ENCODE data around the gene ZNF280D.

ZNF280D gene

GRCh38 chr15:56744701-56745683 lies 11.7 kb upstream of the ZNF280D start:
- DNase-seq = no peak

GRCh38 chr15:56741541-56741940 lies 8.2 kb upstream of the ZNF280D start:
- DNase-seq = no peak

- DNase-seq = peak; percentile 44
Measured at GRCh38 chr15:56739964-56740640, 6.8 kb upstream of the ZNF280D start.

GRCh38 chr15:56739474-56739873 lies 6.2 kb upstream of the ZNF280D start:
- no peak for DNase-seq

GRCh38 chr15:56737791-56738190 lies 4.5 kb upstream of the ZNF280D start:
- DNase-seq = no peak

- no peak for DNase-seq
Measured at GRCh38 chr15:56736881-56737707, 3.8 kb upstream of the ZNF280D start.

DNA sequence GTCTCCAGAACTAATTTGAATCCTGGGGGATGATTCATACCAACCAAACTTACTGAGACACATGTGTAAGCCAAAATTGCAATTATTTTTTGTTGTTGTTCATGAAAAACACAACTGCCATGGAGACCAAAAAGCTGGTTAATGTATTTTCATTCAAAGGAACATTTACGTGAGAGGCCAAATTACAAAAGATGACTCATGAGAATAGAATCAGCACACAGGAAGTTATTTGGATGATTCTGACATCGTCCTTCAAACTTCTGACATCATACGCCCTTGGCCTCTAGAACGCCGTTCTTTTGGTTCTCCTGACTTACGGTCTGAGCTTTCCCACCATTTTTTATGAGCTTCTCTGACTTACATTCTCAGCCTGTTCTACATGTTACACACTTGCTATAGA lies 3.0 kb upstream of the ZNF280D start:
- no peak for DNase-seq

DNA sequence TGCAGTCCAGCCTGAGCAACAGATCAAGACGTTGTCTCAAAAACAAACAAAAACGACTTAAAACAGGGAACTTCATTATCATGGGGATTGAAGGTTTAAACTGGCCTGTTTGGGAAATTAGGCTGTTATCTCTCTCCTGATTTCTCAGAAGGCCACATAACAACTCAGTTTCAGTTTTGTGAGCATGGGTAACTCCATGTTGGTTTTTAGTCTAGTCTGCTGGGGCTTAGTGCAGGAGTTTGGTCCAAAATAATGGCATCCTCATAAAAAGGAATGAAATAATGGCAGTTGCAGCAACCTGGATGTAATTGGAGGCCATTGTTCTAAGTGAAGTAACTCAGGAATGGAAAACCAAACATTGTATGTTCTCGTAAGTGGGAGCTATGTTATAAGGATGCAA lies 2.3 kb upstream of the ZNF280D start:
- no peak for DNase-seq

DNA sequence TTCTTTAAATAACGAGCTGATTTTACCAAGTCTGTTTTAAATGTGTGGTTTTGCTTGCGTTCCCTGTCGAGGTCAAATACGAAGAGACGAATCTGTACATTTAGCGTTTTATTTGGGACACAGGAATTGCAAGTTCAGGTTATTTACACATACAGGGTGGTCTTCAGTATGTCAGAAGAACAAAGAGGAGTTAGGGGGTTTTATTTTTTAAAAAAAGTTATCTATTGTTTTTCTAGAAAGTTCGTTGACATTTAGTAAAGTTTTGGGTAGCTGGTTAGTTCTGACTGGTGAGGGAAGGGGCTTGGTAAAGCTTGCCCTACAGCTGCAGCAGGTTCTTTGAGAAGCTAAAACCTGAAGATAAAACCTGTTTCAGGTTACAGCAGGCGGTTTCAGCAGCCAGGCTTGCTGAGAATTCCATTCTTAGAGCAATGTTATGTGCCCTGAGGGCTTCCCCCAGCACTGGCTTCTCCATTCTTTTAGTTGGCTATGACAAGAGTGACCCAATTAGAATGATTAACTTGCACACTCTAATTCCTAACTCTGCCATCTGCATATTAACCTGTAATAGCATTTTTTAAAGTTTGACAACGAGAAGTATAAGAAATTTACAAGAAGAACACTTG lies 815 bp upstream of the ZNF280D start:
- no peak for DNase-seq

GRCh38 chr15:56732886-56733135 lies 498 bp downstream of the ZNF280D start:
- DNase-seq = no peak

- peak; percentile 41 for DNase-seq
Measured at GRCh38 chr15:56732135-56732885, 999 bp downstream of the ZNF280D start.

GRCh38 chr15:56731548-56731947 lies 1.8 kb downstream of the ZNF280D start:
- no peak for DNase-seq

DNA sequence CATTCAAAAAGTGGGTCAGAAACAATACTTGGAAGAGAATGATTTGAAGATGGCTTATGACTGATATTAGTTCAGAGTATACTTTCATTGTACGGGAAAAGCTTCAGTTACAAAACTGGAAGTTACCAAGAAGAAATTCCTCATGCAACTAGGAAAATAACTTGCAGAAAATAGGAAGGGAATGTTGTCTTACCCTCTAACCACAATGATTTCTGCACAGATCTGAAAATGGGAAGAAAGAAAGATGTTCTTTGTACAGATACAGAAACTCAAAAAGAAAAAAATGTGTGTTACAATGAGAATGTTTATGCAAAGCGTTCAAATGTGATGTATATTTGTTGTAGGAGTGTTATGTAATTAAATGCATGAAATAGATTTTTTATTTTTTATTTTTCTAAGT lies 3.7 kb downstream of the ZNF280D start:
- no peak for DNase-seq

DNA sequence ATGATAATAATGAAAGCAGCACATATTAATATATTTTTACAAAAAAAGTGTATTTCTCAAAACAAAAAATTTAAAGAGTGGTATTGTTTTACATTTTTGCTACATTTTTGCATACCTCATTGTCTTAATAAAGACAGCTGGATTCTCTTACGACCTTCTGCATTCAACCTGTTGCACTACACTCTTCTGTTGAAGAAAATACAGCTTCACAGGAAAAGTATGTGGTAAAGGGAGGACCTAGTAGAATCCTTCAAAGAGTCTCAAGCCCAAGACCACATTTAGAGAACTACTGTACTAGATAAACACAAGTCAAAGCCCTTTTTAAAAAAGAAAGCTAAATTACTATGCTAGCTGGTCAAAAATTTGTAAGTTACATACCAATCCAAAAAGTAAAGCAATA lies 7.9 kb downstream of the ZNF280D start:
- DNase-seq = no peak

DNA sequence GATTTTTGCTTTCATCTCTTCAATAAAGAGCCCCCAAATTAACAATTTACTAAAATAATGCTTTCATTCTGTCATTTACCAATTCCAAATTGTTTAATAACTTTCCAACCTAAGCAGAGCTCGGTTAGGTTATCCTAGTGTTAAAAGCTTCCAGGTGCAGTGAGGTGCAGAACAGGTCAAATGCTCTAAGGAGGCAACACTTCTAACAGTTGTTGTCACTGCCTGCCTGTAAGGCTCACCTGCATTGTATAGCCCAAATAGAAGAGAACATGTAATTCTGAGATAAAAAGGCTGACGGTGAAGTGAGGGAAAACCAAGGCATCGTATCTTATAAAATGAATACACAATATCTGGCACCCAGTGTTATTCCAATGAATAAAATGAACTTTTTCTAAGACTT lies 9.1 kb downstream of the ZNF280D start:
- DNase-seq = no peak

DNA sequence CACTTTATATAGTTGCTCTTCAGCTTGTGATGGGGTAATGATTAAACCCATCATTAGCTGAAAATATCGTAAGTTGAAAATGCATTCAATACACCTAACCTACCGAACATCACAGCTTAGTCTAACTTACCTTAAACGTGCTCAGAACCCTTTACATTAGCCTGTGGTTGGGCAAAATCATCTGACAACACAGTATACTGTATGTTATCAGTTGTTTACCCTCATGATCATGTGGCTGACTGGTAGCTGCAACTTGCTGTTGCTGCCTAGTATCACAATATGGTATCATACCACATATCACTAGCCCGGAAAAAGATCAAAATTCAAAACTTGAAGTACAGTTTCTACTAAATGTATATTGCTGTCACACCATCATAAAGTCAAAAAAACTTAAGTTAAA lies 9.5 kb downstream of the ZNF280D start:
- no peak for DNase-seq

- no peak for DNase-seq
Measured at GRCh38 chr15:56719774-56720555, 13.3 kb downstream of the ZNF280D start.

- DNase-seq = no peak
Measured at GRCh38 chr15:56719021-56719612, 14.2 kb downstream of the ZNF280D start.

- no peak for DNase-seq
Measured at GRCh38 chr15:56718560-56718959, 14.7 kb downstream of the ZNF280D start.

GRCh38 chr15:56716334-56716733 lies 17.0 kb downstream of the ZNF280D start:
- no peak for DNase-seq

DNA sequence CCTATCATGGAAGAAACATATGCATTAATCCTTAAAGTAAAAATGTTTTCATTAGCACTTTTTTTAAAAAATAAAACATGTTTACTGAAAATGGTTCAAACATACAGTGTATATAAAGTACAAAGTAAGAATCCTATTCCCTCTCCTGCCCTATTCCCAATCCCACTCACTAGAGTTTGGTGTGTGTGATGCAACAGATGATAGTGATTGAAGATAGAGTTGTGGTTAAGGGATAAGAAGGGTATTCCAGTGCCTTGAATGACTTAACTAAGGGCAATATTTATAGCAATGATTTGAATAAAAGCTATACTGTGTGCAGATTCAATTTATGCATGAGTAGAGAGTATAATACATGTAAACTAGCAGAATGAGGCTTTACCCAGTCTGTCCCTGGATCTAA lies 18.1 kb downstream of the ZNF280D start:
- no peak for DNase-seq
